Type B pancreatic cell (in vitro differentiated cells): ENCODE data around the gene FCHSD2. TPM values are rescaled to one million over a fixed set of nuclear protein-coding genes. Genes with fewer than 3 reads are reported as not detected.

Source experiments
- DNase-seq: peaks from one replicate; pipeline ENCODE4 v3.0.0; 2021; ENCODE audit warnings: mixed read lengths; ENCODE audit not compliant: unreplicated experiment; ENCODE audit errors: extremely low spot score
- H3K27ac Mint-ChIP-seq: 2 replicates; pipeline ENCODE4 v1.8.0; 2021; ENCODE audit warnings: mild to moderate bottlenecking, mixed read lengths
- H3K27me3 Mint-ChIP-seq: 2 replicates; pipeline ENCODE4 v1.8.0; 2021; ENCODE audit warnings: mixed read lengths
- H3K36me3 Mint-ChIP-seq: 2 replicates; pipeline ENCODE4 v1.8.0; 2021; ENCODE audit warnings: mixed read lengths
- H3K4me1 Mint-ChIP-seq: one replicate; pipeline ENCODE4 v1.8.0; 2021; ENCODE audit warnings: mixed read lengths; ENCODE audit not compliant: unreplicated experiment
- H3K4me3 Mint-ChIP-seq: 2 replicates; pipeline ENCODE4 v1.8.0; 2021; ENCODE audit warnings: mild to moderate bottlenecking, mixed read lengths
- H3K9me3 Mint-ChIP-seq: 2 replicates; pipeline ENCODE4 v1.8.0; 2021; ENCODE audit warnings: mixed read lengths
- CTCF ChIP-seq: fragments of 200-600 bp; sonication (generic); conservative IDR thresholded peaks from 2 replicates; pipeline ENCODE4 v1.5.0; 2021; ENCODE audit warnings: antibody characterized with exemption, mild to moderate bottlenecking
- total RNA-seq: library from RNA; stranded (reverse); gene quantifications from 2 replicates; pipeline ENCODE4 v1.2.1, GENCODE V29; 2021; ENCODE audit warnings: low replicate concordance

FCHSD2 gene
- total RNA-seq, 1 donor from 2014 or later: 30.8 TPM

- H3K36me3 Mint-ChIP-seq: no peaks in the 10 kb centered on the region
- DNase-seq: no peak
- no peaks in the 10 kb centered on the region for H3K27me3 Mint-ChIP-seq
- H3K9me3 Mint-ChIP-seq: no peaks in the 10 kb centered on the region
- H3K27ac Mint-ChIP-seq: no peak overlapping the region
- no peak for TF ChIP-seq CTCF
- no peaks in the 10 kb centered on the region for H3K4me1 Mint-ChIP-seq
- no peak overlapping the region for H3K4me3 Mint-ChIP-seq
Measured at GRCh38 chr11:72851726-72852125, 290.4 kb downstream of the FCHSD2 start.

- DNase-seq: no peak
- Mint-ChIP-seq H3K27ac (no peak overlapping the region), H3K9me3 (no peaks in the 10 kb centered on the region), H3K4me3 (no peak overlapping the region), H3K27me3 (no peaks in the 10 kb centered on the region), H3K4me1 (no peaks in the 10 kb centered on the region), H3K36me3 (no peaks in the 10 kb centered on the region)
- TF ChIP-seq CTCF: no peak
Measured at GRCh38 chr11:72850832-72851231, 291.3 kb downstream of the FCHSD2 start.

GRCh38 chr11:72848846-72849466 is 293.2 kb downstream of the FCHSD2 start:
- no peak overlapping the region for H3K4me3 Mint-ChIP-seq
- H3K27ac Mint-ChIP-seq: no peak overlapping the region
- H3K9me3 Mint-ChIP-seq: no peaks in the 10 kb centered on the region
- peaks cover 6% of the 10 kb centered on the region for H3K4me1 Mint-ChIP-seq
- H3K27me3 Mint-ChIP-seq: no peaks in the 10 kb centered on the region
- DNase-seq: no peak
- peaks cover 4% of the 10 kb centered on the region for H3K36me3 Mint-ChIP-seq
- peak; percentile 75 for TF ChIP-seq CTCF

- Mint-ChIP-seq H3K27ac (no peak overlapping the region), H3K36me3 (peaks cover 33% of the 10 kb centered on the region)
Measured at GRCh38 chr11:72844356-72844755, 297.8 kb downstream of the FCHSD2 start.

GRCh38 chr11:72842653-72843330 is 299.3 kb downstream of the FCHSD2 start:
- peaks cover 40% of the 10 kb centered on the region for H3K36me3 Mint-ChIP-seq
- no peak overlapping the region for H3K4me3 Mint-ChIP-seq
- H3K4me1 Mint-ChIP-seq: peaks cover 16% of the 10 kb centered on the region
- DNase-seq: no peak
- no peak for TF ChIP-seq CTCF
- H3K9me3 Mint-ChIP-seq: no peaks in the 10 kb centered on the region
- H3K27ac Mint-ChIP-seq: no peak overlapping the region
- H3K27me3 Mint-ChIP-seq: no peaks in the 10 kb centered on the region

More at GRCh38 chr11:72844356-72844755, 297.8 kb downstream of the FCHSD2 start:
- DNase-seq: no peak
- Mint-ChIP-seq H3K9me3 (no peaks in the 10 kb centered on the region), H3K4me3 (no peak overlapping the region), H3K27me3 (no peaks in the 10 kb centered on the region), H3K4me1 (peaks cover 16% of the 10 kb centered on the region)
- no peak for TF ChIP-seq CTCF
